ENCODE data around the gene TLCD3A. TPM values are rescaled to one million over a fixed set of nuclear protein-coding genes. Genes with fewer than 3 reads are reported as not detected.
A peak's percentile ranks its signal among the peaks of the same experiment; 100 is the strongest.

The TLCD3A gene
- total and polyA plus RNA-seq, 2 of the 4 experiments (the other 2 are of a cell fraction) = 15.2 to 35.0 TPM

- dilution Hi-C loops (cut with HindIII; ENCODE audit: low sequenced_read_pairs, unreplicated experiment) (no loop called here), intact Hi-C loops (cut with micrococcal nuclease) (no loop called here), in situ Hi-C loops (cut with MboI; ENCODE audit: low sequenced_read_pairs) (no loop called here)
- BruUV-seq (replicated peaks) = no TSS peak
- POLR2A ChIA-PET (ENCODE audit: unreplicated experiment) = no interaction called here
- H3K56ac ChIP-seq (ENCODE audit: extremely low read depth, insufficient read depth, low read length) = no peak overlapping the region
- no peak overlapping the region for H3K14ac ChIP-seq (replicated peaks; ENCODE audit: low read depth, low read length)
- H2AFZ ChIP-seq (replicated peaks; ENCODE audit: low read length, poor library complexity) = no peak overlapping the region
- DNase-seq (no peak), ATAC-seq (ENCODE audit: low read depth) (no peak)
- H2BK5ac ChIP-seq (ENCODE audit: low read depth, low read length, poor library complexity, severe bottlenecking) = no peak overlapping the region
- H3K9me3 ChIP-seq (ENCODE audit: control insufficient read depth, insufficient read depth, low read length) = no peaks in the 10 kb centered on the region
- H3K18ac ChIP-seq (ENCODE audit: low read depth, low read length) = no peak overlapping the region
- WGBS, 2 experiments (ENCODE audit: extremely low coverage in 2 of 2, insufficient read length in 1 of 2) = 100% methylated on average over 1 of the region's 5 CpGs; no CpG with 5 or more reads in 1 of the 2 experiments
- H4K5ac ChIP-seq (ENCODE audit: low read depth, low read length) = no peak overlapping the region
- no peaks in the 10 kb centered on the region for H3K27me3 ChIP-seq (ENCODE audit: control insufficient read depth, insufficient read depth, low read length)
- H3K9ac ChIP-seq (ENCODE audit: low read depth, low read length) = no peak overlapping the region
- no peak overlapping the region for H4K8ac ChIP-seq (ENCODE audit: low read depth in 2 of 2, low read length in 2 of 2)
- peaks cover 14 to 42% of the 10 kb centered on the region in 2 experiments for H3K79me1 ChIP-seq (ENCODE audit: low read depth in 1 of 2, low read length in 2 of 2)
- CTCF ChIA-PET = interaction anchor here (1.0 kb wide), 1 partner anchor 268 kb away, joined by 5 read pairs; the partner anchor contains the start of gene TIMM22
- no peak overlapping the region for H2BK120ac ChIP-seq (ENCODE audit: low read depth, low read length)
- peaks cover 4% of the 10 kb centered on the region; the same call in 1 of the 2 replicates for H4K20me1 ChIP-seq (ENCODE audit: insufficient read depth, low read length)
- 0 out of 2 replicates have a peak overlapping the region, but pooled peaks have one; percentile 18 for H3K4ac ChIP-seq (ENCODE audit: low read depth, low read length)
- H2AK5ac ChIP-seq (ENCODE audit: low read depth, low read length) = peak overlapping the region; percentile 44; the same call in 1 of the 2 replicates
- H3K27ac ChIP-seq (ENCODE audit: insufficient read depth, low read length) = no peak overlapping the region
- TF ChIP-seq CEBPB (IDR thresholded peaks at IDR 0.05; ENCODE audit: low read depth, low read length) (no peak), USF2 (IDR thresholded peaks at IDR 0.05; ENCODE audit: low read depth, low read length) (no peak), FOS (IDR thresholded peaks at IDR 0.05; ENCODE audit: low read depth, low read length) (no peak), NFE2L2 (IDR thresholded peaks at IDR 0.05; ENCODE audit: low read depth, low read length) (no peak), MAFK (IDR thresholded peaks at IDR 0.05; ENCODE audit: low read depth, low read length) (no peak), SMC3 (IDR thresholded peaks at IDR 0.05; ENCODE audit: low read depth, low read length) (no peak), ELK1 (IDR thresholded peaks at IDR 0.05; ENCODE audit: borderline replicate concordance, low read depth, low read length) (no peak), RAD21 (IDR thresholded peaks at IDR 0.05; ENCODE audit: low read length) (no peak), MXI1 (IDR thresholded peaks at IDR 0.05; ENCODE audit: borderline replicate concordance, low read depth, low read length) (no peak), CHD1 (IDR thresholded peaks at IDR 0.05; ENCODE audit: low read depth, low read length) (no peak)
- no peak overlapping the region for H2AK9ac ChIP-seq (replicated peaks; ENCODE audit: low read depth, low read length, poor library complexity)
- peaks cover 1% of the 10 kb centered on the region; the same call in 1 of the 2 replicates for H3K36me3 ChIP-seq (ENCODE audit: control insufficient read depth, insufficient read depth, low read length)
- no peak overlapping the region for H2BK20ac ChIP-seq (ENCODE audit: low read depth, low read length)
- H3K4me3 ChIP-seq (ENCODE audit: insufficient read depth, low read depth, low read length) = no peak overlapping the region
- peaks cover 10% of the 10 kb centered on the region for H3K4me1 ChIP-seq (ENCODE audit: control insufficient read depth, insufficient read depth, low read length)
- no peak overlapping the region; the same call in 1 of the 2 replicates for H3K23ac ChIP-seq (ENCODE audit: low read depth, low read length)
- H3K4me2 ChIP-seq (ENCODE audit: low read depth, low read length) = no peak overlapping the region
- H4K91ac ChIP-seq (ENCODE audit: insufficient read depth, low read depth, low read length) = no peak overlapping the region
- peaks cover 8% of the 10 kb centered on the region for H3K9me1 ChIP-seq (ENCODE audit: insufficient read depth, low read length)
- no peak overlapping the region for H2BK15ac ChIP-seq (ENCODE audit: low read depth, low read length)
These were observed 3.5 kb upstream of the TLCD3A start for GRCh38 chr17:728911-729310.
